Psoas muscle (tissue), 8 donors: ENCODE measurements around the gene SPATA24. TPM values are rescaled to one million over a fixed set of nuclear protein-coding genes. Genes with fewer than 3 reads are reported as not detected.
"Not testable (repeated sequence)": the region's sequence is repeated elsewhere in the genome, so short reads cannot be mapped to it uniquely, and the experiment has no call there.

Source experiments
- ATAC-seq, 4 donors: fragments of 200-7000 bp; cut with Tn5 transposase; one replicate each; pipeline ENCODE4 v1.9.1; 2020; ENCODE audit warnings: moderate library complexity in 3 of 4, mild to moderate bottlenecking in 2 of 4
- DNase-seq, 2 donors: peaks; one replicate each; pipeline ENCODE4 v3.0.0-alpha.2; 2020
- H3K27ac ChIP-seq: fragments of 200-600 bp; one replicate; pipeline ENCODE4 v1.8.0; 2022
- H3K27me3 ChIP-seq, 3 donors: fragments of 200-600 bp in 1 of 3; one replicate each; pipeline versions ENCODE4 v1.6.1 to v1.8.0; 2013 to 2022; ENCODE audit warnings: low read length in 2 of 3, mild to moderate bottlenecking in 2 of 3, moderate library complexity in 1 of 3; ENCODE audit not compliant: insufficient read depth in 3 of 3
- H3K36me3 ChIP-seq, 2 donors: fragments of 200-600 bp in 1 of 2; one replicate each; pipeline versions ENCODE4 v1.6.1 to v1.8.0; 2013 to 2022; ENCODE audit warnings: low read depth in 1 of 2, mild to moderate bottlenecking in 1 of 2, moderate library complexity in 1 of 2; ENCODE audit not compliant: insufficient read depth in 1 of 2
- H3K4me1 ChIP-seq: fragments of 200-600 bp; one replicate; pipeline ENCODE4 v1.8.0; 2022
- H3K4me3 ChIP-seq: fragments of 200-600 bp; one replicate; pipeline ENCODE4 v1.8.0; 2022; ENCODE audit warnings: mild to moderate bottlenecking
- H3K9me3 ChIP-seq: fragments of 200-600 bp; one replicate; pipeline ENCODE4 v1.8.0; 2022
- WGBS, 3 donors: extraction: QIAGEN DNeasy Blood & Tissue Kit; methylation state at CpG; one replicate each; pipeline versions ENCODE4 v1.1.6 to v1.1.7; 2013; 5-methylcytosine and 5-hydroxymethylcytosine counted together
- intact Hi-C, 2 donors: fragments of 100-400 bp; cut with DNase I; formaldehyde crosslinking; loops; one replicate each; pipeline versions ENCODE4 v1.11.0 to v1.14.2; 2022
- polyA plus RNA-seq, 3 donors: library from polyadenylated mRNA; stranded (reverse); fragments of 200-250 nt; gene quantifications; one replicate each; pipeline ENCODE4 v1.2.3, GENCODE V29; 2013
- total RNA-seq, 4 donors: library from RNA; stranded (reverse); fragmentation: NEBNext Ultra II Directional in 2 of 4; extraction: Animal tissue kit (Norgen Biotek cat#: 25700) in 2 of 4; gene quantifications; one replicate each; pipeline versions ENCODE4 v1.2.1 to v1.2.4, GENCODE V29; 2021 to 2023
- TF ChIP-seq, protein P1 (sequence below): fragments of 200-600 bp; IDR thresholded peaks from one replicate; pipeline ENCODE4 v1.8.0; 2022; ENCODE audit warnings: antibody characterized with exemption
- donor health status: healthy with polysubstance abuse.
- donor health status: DM: no; HTN: no; CAD: no; lungs with moderate emphysema.
- donor health status: Bipolar disorder and iron deficiency.
- donor health status: healthy.
- donor health status: DM: yes; HTN: yes; CAD: no.
- donor health status: DM: no; HTN: no; CAD: no.
- donor health status: DM: no; HTN: no; CAD: no.
- donor health status: DM: yes; HTN: yes; CAD: no.

The SPATA24 gene
- total and polyA plus RNA-seq, 7 donors = 6.7 to 18.8 (median 11.5) TPM

DNA sequence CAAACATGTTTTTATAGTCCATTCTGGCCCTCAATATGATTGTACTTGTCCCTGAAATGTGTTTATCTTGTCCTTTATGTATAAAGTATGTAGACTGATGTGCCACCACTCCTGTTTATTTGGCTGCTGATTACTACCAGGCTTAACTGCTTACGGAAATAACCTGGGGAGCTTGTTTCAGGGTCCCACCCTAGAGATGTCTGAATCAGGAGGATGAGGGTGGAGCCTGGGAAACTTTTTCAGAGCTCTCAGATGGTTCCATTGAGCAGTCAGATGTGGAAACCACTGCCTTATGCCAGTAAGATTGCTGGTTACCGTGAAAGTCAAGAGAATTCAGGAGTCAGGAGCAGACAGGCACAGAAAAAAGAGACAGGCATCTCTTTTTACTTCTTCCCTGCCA, 40.0 kb downstream of the SPATA24 start:
- ATAC-seq (no peak), DNase-seq (no peak)
- 83 to 88% (median 84%) methylated on average over 2 of the region's 2 CpGs for WGBS, 3 donors
- intact Hi-C loops = no loop called here
- Histone ChIP-seq H3K9me3 (no peaks in the 10 kb centered on the region), H3K36me3 (peaks cover 11 to 57% of the 10 kb centered on the region in 2 donors), H3K27me3 (no peaks in the 10 kb centered on the region), H3K4me1 (peaks cover 10% of the 10 kb centered on the region), H3K4me3 (no peak overlapping the region), H3K27ac (no peak overlapping the region)
- TF ChIP-seq, protein P1, sequence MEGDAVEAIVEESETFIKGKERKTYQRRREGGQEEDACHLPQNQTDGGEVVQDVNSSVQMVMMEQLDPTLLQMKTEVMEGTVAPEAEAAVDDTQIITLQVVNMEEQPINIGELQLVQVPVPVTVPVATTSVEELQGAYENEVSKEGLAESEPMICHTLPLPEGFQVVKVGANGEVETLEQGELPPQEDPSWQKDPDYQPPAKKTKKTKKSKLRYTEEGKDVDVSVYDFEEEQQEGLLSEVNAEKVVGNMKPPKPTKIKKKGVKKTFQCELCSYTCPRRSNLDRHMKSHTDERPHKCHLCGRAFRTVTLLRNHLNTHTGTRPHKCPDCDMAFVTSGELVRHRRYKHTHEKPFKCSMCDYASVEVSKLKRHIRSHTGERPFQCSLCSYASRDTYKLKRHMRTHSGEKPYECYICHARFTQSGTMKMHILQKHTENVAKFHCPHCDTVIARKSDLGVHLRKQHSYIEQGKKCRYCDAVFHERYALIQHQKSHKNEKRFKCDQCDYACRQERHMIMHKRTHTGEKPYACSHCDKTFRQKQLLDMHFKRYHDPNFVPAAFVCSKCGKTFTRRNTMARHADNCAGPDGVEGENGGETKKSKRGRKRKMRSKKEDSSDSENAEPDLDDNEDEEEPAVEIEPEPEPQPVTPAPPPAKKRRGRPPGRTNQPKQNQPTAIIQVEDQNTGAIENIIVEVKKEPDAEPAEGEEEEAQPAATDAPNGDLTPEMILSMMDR = no peak

DNA sequence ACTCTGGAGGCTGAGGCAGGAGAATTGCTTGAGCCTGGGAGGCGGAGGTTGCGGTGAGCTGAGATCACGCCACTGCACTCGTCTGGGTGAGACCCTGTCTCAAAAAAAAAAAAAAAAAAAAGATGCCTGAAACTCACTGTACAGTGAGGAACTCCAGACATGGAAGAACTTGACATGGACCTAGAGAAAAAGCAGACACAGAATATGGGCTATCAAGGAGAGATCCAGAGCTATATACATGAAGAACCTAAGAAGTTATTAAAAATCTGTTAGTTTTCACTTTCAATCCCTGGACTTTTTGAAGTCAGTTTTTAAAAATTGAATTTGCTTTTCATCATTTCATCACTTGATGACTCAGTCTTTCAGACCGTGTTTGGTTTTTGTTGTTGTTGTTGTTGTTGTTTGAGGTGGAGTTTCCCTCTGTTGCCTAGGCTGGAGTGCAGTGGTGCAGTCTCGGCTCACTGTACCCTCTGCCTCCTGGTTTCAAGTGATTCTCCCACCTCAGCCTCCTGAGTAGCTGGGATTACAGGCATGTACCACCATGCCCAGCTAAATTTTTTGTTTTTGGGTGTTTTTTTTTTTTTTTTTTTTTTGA, 42.0 kb downstream of the SPATA24 start:
- 82 to 89% (median 83%) methylated on average over 6 of the region's 6 CpGs for WGBS, 3 donors
- Histone ChIP-seq H3K9me3 (no peaks in the 10 kb centered on the region), H3K4me1 (peaks cover 6% of the 10 kb centered on the region), H3K27me3 (no peaks in the 10 kb centered on the region), H3K36me3 (peaks cover 11 to 37% of the 10 kb centered on the region in 2 donors), H3K27ac (no peak overlapping the region), H3K4me3 (no peak overlapping the region)
- intact Hi-C loops = no loop called here
- TF ChIP-seq, protein P1 = no peak
- DNase-seq (no peak), ATAC-seq (no peak)

DNA sequence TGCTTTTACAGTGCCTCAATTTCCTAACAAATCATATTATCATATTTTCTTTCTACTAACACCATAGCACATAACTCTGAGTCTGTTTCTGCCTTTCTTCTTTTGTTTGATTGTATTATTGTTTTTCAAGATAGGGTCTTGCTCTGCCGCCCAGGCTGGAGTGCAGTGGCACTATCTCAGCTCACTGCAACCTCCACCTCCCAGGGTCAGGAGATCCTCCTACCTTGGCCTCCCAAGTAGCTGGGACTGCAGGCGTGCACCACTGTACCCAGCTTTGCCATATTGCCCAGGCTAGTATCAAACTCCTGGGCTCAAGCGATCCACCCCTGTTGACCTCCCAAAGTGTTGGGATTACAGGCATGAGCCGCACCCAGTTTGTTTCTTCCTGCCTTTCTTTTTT, 43.5 kb downstream of the SPATA24 start:
- intact Hi-C loops = no loop called here
- Histone ChIP-seq H3K27me3 (no peaks in the 10 kb centered on the region), H3K4me1 (peaks cover 6% of the 10 kb centered on the region), H3K9me3 (no peaks in the 10 kb centered on the region), H3K36me3 (peaks cover 0 to 21% of the 10 kb centered on the region in 2 donors), H3K4me3 (no peak overlapping the region), H3K27ac (no peak overlapping the region)
- DNase-seq = no peak
- 91 to 99% (median 94%) methylated on average over 4 of the region's 4 CpGs for WGBS, 3 donors
- ATAC-seq = no peak
- TF ChIP-seq, protein P1 = no peak

DNA sequence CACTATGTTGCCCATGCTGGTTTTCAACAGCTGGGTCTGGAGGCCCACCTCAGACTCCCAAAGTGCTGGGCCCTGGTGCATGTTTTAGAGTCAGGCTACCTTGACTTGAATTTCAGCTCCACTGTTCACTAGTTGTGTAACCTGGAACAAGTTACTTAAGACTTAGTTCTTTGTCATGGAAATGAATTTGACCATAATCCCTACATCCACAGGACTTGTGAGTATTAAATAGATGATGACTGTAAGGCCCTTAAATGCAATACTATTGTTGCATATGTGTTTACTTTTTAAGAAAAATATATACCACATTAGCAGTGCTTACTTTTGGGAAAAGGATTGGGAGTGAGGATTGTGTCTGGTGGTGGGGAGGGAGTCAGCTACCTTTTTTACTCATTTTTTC, 45.8 kb downstream of the SPATA24 start:
- ATAC-seq = peak in 1 of 4 donors; percentile 22
- DNase-seq = no peak
- intact Hi-C loops = no loop called here

DNA sequence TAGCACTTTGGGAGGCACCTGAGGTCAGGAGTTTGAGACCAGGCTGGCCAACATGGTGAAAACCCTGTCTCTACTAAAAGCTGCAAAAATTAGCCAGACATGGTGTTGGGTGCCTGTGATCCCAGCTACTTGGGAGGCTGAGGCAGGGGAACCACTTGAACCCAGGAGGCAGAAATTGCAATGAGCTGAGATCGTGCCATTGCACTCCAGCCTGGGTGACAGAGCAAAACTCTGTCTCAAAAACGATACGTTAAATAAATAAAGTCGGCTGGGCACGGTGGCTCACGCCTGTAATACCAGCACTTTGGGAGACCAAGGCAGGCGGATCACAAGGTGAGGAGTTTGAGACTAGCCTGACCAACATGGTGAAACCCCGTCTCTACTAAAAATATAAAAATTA, 48.0 kb downstream of the SPATA24 start:
- H3K4me3 ChIP-seq, DNase-seq, H3K9me3 ChIP-seq, intact Hi-C loops, H3K27me3 ChIP-seq, H3K27ac ChIP-seq, H3K36me3 ChIP-seq, ATAC-seq: not testable (repeated sequence)
- peaks cover 21% of the 10 kb centered on the region for H3K4me1 ChIP-seq
- 95 to 97% (median 96%) methylated on average over 8 of the region's 8 CpGs for WGBS, 3 donors

More for the DNA sequence above, 45.8 kb downstream of the SPATA24 start:
- TF ChIP-seq, protein P1 = no peak
- no peaks in the 10 kb centered on the region for H3K9me3 ChIP-seq
- no peaks in the 10 kb centered on the region for H3K36me3 ChIP-seq
- H3K4me1 ChIP-seq = peaks cover 6% of the 10 kb centered on the region
- no peak overlapping the region for H3K27ac ChIP-seq
- H3K27me3 ChIP-seq = no peaks in the 10 kb centered on the region
- H3K4me3 ChIP-seq = no peak overlapping the region
